IPS-NIHi7 (cell line): ENCODE measurements around the gene RAD9A.
A peak's percentile ranks its signal among the peaks of the same experiment; 100 is the strongest.

ENCODE experiments used
- DNase-seq: peaks from one replicate; pipeline ENCODE4 v3.0.0; 2012; ENCODE audit warnings: mixed read lengths; ENCODE audit errors: extremely low spot score

RAD9A gene

DNA sequence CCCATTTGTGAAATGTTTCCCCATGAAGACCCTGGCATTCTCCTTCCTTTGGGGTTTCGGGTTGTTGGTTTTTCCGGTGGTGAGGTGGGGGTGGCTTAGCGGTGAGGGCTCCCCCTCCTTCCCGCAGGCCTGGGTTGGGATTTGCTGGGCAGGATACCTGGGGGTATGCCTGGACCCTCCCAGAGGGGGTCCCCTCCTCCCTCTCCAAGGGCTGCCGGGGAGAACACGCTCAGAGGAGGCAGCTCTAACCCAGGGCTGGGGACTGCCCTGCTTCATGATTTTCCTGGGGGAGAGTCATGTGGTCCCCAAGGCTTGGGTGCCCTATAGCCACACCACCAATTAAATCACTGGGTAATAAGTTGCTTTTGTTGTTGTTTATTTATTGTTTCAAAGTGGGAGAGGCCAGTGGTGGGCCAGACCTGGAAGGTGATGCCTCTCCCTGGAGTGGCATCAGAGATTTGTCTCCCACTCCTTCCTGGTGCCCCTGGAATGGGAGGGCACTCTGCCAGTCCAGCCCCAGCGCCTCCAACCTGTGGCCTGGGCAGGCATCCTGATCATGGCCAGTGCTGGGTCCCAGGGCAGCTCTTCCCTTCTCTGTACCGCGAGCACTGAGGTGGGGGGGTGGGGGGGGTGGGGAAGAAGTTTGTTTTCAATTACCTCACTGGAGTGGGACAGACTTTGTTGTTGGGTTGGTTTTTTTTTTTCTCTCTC is 17.1 kb upstream of the RAD9A start:
- no peak for DNase-seq

GRCh38 chr11:67375320-67376055 is 16.3 kb upstream of the RAD9A start:
- DNase-seq, result peak; percentile 40

- DNase-seq, result no peak
These were observed 15.5 kb upstream of the RAD9A start for GRCh38 chr11:67376063-67376820.

- no peak for DNase-seq
These were observed 14.6 kb upstream of the RAD9A start for GRCh38 chr11:67376873-67377808.

- DNase-seq, result no peak
These were observed 13.2 kb upstream of the RAD9A start for GRCh38 chr11:67378544-67378943.

GRCh38 chr11:67379061-67380058 is 12.4 kb upstream of the RAD9A start:
- DNase-seq, result no peak

DNA sequence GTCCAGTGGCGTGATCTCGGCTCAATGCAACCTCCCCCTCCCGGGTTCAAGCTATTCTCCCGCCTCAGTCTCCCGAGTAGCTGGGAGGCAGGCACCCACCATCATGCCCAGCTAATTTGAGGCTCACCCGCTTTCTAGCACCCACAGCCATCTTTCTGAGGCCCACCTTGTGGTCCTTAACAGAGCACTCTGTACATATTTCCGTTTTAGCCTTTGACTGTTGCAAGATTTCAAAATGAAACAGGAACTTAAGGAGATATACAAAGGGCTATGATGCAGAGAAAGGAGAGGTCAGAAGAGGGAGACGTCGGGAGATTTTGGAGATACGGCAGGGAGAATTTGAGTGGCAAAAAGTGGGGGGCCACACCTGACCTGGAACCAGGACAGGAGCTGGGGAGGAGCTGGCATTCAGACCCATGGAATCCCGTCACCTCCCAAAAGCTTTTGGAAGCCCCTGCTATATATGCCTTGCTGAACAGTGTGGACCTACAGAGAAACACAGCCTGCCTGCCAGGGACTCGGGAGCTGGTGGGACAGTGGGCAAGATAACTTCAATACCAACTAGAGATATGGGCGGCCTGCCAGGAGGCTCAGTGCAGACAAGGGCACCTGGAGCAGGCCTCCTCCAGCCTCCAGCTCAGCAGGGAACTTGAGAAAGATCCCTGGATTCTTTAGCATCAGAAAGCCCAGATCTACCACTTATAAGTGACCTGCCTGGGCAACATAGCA is 10.4 kb upstream of the RAD9A start:
- DNase-seq, result no peak

DNA sequence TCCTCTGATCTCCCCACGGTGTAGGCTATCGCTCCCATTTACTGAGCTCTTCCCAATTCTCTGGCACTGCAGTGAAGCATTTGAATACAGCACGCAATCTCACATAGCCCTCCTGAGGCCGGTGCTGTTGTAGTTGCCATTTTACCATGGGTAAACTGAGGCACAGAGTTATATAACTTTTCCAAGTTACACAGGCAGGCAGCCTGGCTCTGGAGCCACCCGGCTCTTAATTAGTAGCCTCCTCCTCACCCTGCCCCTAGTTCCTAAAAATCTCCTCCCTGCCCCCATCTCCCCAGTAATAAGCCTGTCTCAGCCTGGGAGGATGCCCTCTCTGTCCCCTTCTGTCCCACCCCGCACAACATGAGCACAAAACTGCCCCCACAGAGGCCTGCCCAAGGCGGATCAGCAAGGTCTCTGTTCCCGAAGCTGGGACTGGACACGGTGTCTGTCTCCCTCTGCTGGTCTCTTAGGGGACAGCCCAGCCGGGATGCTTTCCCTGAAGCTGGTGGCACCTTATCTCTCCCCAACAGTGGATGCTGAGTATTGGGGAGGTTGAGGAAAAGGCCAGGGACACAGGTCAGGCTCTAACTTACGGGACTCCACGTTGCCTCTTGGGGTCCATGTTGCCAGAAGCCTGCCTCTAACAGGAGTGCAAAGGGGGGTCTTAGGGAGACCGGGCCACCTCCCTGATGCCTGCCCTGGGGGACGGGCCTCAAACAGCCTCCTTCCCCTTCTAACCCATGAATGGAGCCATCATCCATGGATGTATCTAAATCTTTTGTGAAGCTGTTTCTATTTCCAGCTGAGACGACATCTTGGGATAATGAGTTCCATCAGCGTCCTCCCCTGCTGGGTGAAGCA is 9.3 kb upstream of the RAD9A start:
- DNase-seq, result peak; percentile 80

DNA sequence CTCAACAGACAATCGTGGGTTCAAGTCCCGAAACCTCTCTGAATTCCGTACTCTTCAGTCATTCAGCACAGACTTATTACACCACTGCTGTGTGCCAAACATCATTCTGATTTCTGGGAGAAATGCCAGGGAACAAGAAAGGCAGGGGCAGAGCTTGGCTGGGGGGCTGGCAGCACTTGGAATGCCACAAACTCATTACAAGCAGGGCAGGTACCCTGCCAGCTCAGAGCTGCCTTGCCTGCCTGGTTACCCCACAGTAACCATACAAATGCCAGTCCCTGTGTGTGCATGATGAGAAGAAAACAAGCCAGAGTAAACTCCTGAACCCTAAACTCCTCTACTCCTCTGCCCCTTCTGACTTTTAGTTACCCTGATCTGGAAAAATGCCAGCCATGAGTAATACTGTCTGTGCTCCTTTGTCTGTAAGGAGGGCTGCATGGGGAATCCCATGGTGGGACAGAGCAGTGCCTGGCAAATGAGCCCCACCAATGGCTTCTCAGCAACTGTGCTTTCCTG is 6.9 kb upstream of the RAD9A start:
- no peak for DNase-seq

DNA sequence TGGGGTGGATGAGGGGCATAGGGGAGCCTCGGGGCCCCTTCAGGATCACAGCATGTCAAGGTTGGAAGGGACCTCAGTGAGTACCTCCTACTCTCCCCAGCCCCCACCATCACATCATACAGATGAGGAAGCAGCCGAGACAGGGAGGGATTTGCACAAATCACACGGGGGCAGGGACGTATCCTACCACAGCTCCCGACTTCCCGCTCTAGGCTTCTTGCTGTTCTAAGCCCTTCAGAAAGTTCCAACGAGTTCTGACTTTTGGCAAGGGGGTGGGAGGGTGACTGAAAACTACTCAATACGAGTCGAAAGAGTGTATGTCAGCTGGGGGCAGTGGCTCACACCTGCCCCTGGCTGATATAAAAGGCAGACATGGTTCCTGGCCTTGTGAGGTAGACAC is 4.7 kb upstream of the RAD9A start:
- no peak for DNase-seq

- DNase-seq, result no peak
These were observed 4.3 kb upstream of the RAD9A start for GRCh38 chr11:67387518-67387917.

DNA sequence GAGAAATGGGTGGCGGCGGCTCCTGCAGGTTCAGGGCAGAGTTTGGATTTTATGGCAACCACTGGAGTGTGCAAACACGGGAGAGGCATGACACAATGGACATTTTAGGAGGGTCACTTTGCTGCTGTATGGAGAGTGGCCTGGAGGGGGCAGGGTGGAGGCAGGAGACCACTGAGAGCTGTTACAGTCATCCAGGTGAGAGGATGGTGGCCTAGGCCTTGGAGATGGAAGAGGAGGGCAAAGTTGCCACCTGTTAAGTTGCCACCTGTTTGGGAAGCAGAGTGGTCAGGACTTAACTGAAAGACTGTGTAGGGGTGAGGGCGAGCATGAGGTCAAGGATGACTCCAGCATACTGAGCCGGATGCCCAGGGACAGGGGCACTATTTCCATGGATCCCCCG is 2.3 kb upstream of the RAD9A start:
- DNase-seq, result peak; percentile 79

- no peak for DNase-seq
These were observed 861 bp upstream of the RAD9A start for GRCh38 chr11:67390947-67391303.

DNA sequence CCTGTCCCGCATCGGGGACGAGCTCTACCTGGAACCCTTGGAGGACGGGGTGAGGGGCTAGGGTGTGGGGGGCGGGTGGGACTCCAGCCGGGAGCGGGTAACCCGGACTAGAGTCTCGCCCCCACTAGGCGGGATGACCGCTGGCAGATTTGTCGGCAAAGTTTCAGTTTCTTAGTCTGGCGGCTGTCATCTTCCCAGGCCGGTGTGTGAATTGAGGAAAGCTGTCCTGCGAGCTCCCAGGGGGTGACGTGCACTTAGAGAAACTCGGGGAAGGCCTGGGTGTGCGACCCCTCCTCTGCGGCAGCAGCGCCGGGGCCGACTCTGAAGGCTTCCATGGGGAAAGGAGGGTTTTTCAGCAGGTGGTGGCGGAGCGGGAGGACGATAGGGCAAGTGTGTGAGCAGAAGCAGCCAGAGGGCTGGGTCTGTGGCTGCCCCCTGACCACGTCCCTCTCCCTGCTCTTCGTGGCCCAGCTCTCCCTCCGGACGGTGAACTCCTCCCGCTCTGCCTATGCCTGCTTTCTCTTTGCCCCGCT is 463 bp downstream of the RAD9A start:
- no peak for DNase-seq

DNA sequence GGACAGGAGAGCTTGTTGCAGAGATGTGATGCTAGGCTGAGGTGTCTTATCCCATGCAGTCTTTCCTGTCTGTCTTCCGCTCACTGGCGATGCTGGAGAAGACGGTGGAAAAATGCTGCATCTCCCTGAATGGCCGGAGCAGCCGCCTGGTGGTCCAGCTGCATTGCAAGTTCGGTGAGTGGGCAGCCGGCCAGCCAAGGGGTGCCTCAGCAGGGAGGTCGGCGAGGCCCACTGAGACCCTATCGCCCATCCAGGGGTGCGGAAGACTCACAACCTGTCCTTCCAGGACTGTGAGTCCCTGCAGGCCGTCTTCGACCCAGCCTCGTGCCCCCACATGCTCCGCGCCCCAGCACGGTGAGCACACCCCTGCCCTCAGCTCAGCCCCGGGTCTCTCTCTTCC is 1.7 kb downstream of the RAD9A start:
- DNase-seq, result no peak

- DNase-seq, result no peak
These were observed 2.2 kb downstream of the RAD9A start for GRCh38 chr11:67393990-67394389.

DNA sequence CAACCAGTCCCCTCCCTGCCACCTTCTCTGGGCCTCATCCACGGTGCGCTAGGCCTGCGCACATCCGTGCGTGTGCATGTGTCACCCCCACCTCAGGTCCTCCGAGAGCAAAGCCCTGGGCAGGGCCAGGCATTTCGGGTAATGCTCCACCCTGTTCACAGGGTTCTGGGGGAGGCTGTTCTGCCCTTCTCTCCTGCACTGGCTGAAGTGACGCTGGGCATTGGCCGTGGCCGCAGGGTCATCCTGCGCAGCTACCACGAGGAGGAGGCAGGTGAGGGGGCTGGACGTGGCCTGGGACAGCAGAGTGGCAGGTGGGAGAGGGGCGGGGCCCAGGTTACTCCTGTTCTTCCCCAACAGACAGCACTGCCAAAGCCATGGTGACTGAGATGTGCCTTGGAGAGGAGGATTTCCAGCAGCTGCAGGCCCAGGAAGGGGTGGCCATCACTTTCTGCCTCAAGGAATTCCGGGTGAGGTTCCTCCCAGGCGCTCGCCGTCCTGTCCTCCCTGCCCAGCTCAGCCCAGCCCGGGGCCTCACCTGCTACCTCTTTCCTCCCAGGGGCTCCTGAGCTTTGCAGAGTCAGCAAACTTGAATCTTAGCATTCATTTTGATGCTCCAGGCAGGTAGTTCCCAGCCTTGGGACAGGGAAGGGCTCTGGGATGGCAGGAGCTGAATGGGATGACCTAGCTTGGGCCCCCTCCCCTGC is 3.9 kb downstream of the RAD9A start:
- no peak for DNase-seq

GRCh38 chr11:67396259-67396581 is 4.4 kb downstream of the RAD9A start:
- no peak for DNase-seq
